ENCODE measurements around the gene YEATS2.
"Not testable (repeated sequence)": the region's sequence is repeated elsewhere in the genome, so short reads cannot be mapped to it uniquely, and the experiment has no call there.

The YEATS2 gene

GRCh38 chr3:183777016-183777618 is 79.5 kb downstream of the YEATS2 start:
- no peak for DNase-seq (ENCODE audit: low spot score)

GRCh38 chr3:183779896-183780465 is 82.4 kb downstream of the YEATS2 start:
- DNase-seq (ENCODE audit: low spot score), result no peak

- no peak for DNase-seq (ENCODE audit: low spot score)
These were observed 83.6 kb downstream of the YEATS2 start for GRCh38 chr3:183781246-183781645.

GRCh38 chr3:183782576-183783276 is 85.1 kb downstream of the YEATS2 start:
- no peak for DNase-seq (ENCODE audit: low spot score)

GRCh38 chr3:183784503-183784902 is 86.9 kb downstream of the YEATS2 start:
- DNase-seq (ENCODE audit: low spot score), result not testable (repeated sequence)

- DNase-seq (ENCODE audit: low spot score), result no peak
These were observed 92.2 kb downstream of the YEATS2 start for GRCh38 chr3:183789826-183790225.

GRCh38 chr3:183790700-183791099 is 93.1 kb downstream of the YEATS2 start:
- DNase-seq (ENCODE audit: low spot score), result no peak

- no peak for DNase-seq (ENCODE audit: low spot score)
These were observed 95.4 kb downstream of the YEATS2 start for GRCh38 chr3:183792976-183793375.

- DNase-seq (ENCODE audit: low spot score), result no peak
These were observed 96.9 kb downstream of the YEATS2 start for GRCh38 chr3:183794452-183794851.

- DNase-seq (ENCODE audit: low spot score), result no peak
These were observed 98.8 kb downstream of the YEATS2 start for GRCh38 chr3:183796372-183796771.

GRCh38 chr3:183797996-183798395 is 100.4 kb downstream of the YEATS2 start:
- no peak for DNase-seq (ENCODE audit: low spot score)

GRCh38 chr3:183799461-183799860 is 101.9 kb downstream of the YEATS2 start:
- no peak for DNase-seq (ENCODE audit: low spot score)

- no peak for DNase-seq (ENCODE audit: low spot score)
These were observed 102.8 kb downstream of the YEATS2 start for GRCh38 chr3:183800243-183800863.

GRCh38 chr3:183801601-183802000 is 104.0 kb downstream of the YEATS2 start:
- no peak for DNase-seq (ENCODE audit: low spot score)

GRCh38 chr3:183802989-183803388 is 105.4 kb downstream of the YEATS2 start:
- DNase-seq (ENCODE audit: low spot score), result no peak

- DNase-seq (ENCODE audit: low spot score), result no peak
These were observed 109.7 kb downstream of the YEATS2 start for GRCh38 chr3:183807209-183807728.

GRCh38 chr3:183807881-183808280 is 110.3 kb downstream of the YEATS2 start:
- DNase-seq (ENCODE audit: low spot score), result no peak

- DNase-seq (ENCODE audit: low spot score), result no peak
These were observed 110.8 kb downstream of the YEATS2 start for GRCh38 chr3:183808355-183808754.

GRCh38 chr3:183809270-183809669 is 111.7 kb downstream of the YEATS2 start:
- no peak for DNase-seq (ENCODE audit: low spot score)

- no peak for DNase-seq (ENCODE audit: low spot score)
These were observed 113.3 kb downstream of the YEATS2 start for GRCh38 chr3:183810643-183811594.

- DNase-seq (ENCODE audit: low spot score), result no peak
These were observed 114.0 kb downstream of the YEATS2 start for GRCh38 chr3:183811638-183812037.
